ENCODE measurements around the gene FAAP100.

The FAAP100 gene

GRCh38 chr17:81549826-81550225 is 2.3 kb downstream of the FAAP100 start:
- peaks cover 53% of the 10 kb centered on the region for H3K36me3 ChIP-seq (ENCODE audit: insufficient read depth, low read depth, low read length)
- H3K9me3 ChIP-seq (ENCODE audit: insufficient read depth, low read depth, low read length) = no peaks in the 10 kb centered on the region

GRCh38 chr17:81549031-81549557 is 3.1 kb downstream of the FAAP100 start:
- Histone ChIP-seq H3K4me1 (ENCODE audit: insufficient read depth, low read length) (peaks cover 6% of the 10 kb centered on the region; the same call in 1 of the 2 replicates), H3K36me3 (ENCODE audit: insufficient read depth, low read depth, low read length) (peaks cover 58% of the 10 kb centered on the region)

More at GRCh38 chr17:81549826-81550225, 2.3 kb downstream of the FAAP100 start:
- Histone ChIP-seq H3K4me3 (ENCODE audit: low read length) (no peak overlapping the region), H3K4me1 (ENCODE audit: insufficient read depth, low read length) (peaks cover 6% of the 10 kb centered on the region; the same call in 1 of the 2 replicates), H3K27me3 (ENCODE audit: insufficient read depth, low read length) (no peaks in the 10 kb centered on the region), H3K27ac (ENCODE audit: low read length) (no peak overlapping the region), H3K9ac (ENCODE audit: low read depth, low read length) (no peak overlapping the region)

GRCh38 chr17:81547614-81547982 is 4.6 kb downstream of the FAAP100 start:
- no peaks in the 10 kb centered on the region for H3K27me3 ChIP-seq (ENCODE audit: insufficient read depth, low read length)
- H3K4me3 ChIP-seq (ENCODE audit: low read length) = no peak overlapping the region
- H3K9me3 ChIP-seq (ENCODE audit: insufficient read depth, low read depth, low read length) = no peaks in the 10 kb centered on the region
- H3K9ac ChIP-seq (ENCODE audit: low read depth, low read length) = no peak overlapping the region
- H3K27ac ChIP-seq (ENCODE audit: low read length) = no peak overlapping the region
- H3K4me1 ChIP-seq (ENCODE audit: insufficient read depth, low read length) = no peaks in the 10 kb centered on the region
- H3K36me3 ChIP-seq (ENCODE audit: insufficient read depth, low read depth, low read length) = peaks cover 73% of the 10 kb centered on the region

More at GRCh38 chr17:81549031-81549557, 3.1 kb downstream of the FAAP100 start:
- H3K27me3 ChIP-seq (ENCODE audit: insufficient read depth, low read length) = no peaks in the 10 kb centered on the region
- no peak overlapping the region for H3K27ac ChIP-seq (ENCODE audit: low read length)
- no peak overlapping the region for H3K4me3 ChIP-seq (ENCODE audit: low read length)
- no peaks in the 10 kb centered on the region for H3K9me3 ChIP-seq (ENCODE audit: insufficient read depth, low read depth, low read length)
- H3K9ac ChIP-seq (ENCODE audit: low read depth, low read length) = no peak overlapping the region

- no peak overlapping the region for H3K4me3 ChIP-seq (ENCODE audit: low read length)
- peaks cover 74% of the 10 kb centered on the region for H3K36me3 ChIP-seq (ENCODE audit: insufficient read depth, low read depth, low read length)
- H3K27ac ChIP-seq (ENCODE audit: low read length) = no peak overlapping the region
Observed at GRCh38 chr17:81546906-81547613, 5.1 kb downstream of the FAAP100 start.

GRCh38 chr17:81545160-81545949 is 6.8 kb downstream of the FAAP100 start:
- H3K27ac ChIP-seq (ENCODE audit: low read length) = no peak overlapping the region
- H3K9ac ChIP-seq (ENCODE audit: low read depth, low read length) = no peak overlapping the region
- peaks cover 72% of the 10 kb centered on the region for H3K36me3 ChIP-seq (ENCODE audit: insufficient read depth, low read depth, low read length)

More at GRCh38 chr17:81546906-81547613, 5.1 kb downstream of the FAAP100 start:
- Histone ChIP-seq H3K9me3 (ENCODE audit: insufficient read depth, low read depth, low read length) (no peaks in the 10 kb centered on the region), H3K27me3 (ENCODE audit: insufficient read depth, low read length) (no peaks in the 10 kb centered on the region), H3K9ac (ENCODE audit: low read depth, low read length) (no peak overlapping the region), H3K4me1 (ENCODE audit: insufficient read depth, low read length) (no peaks in the 10 kb centered on the region)

GRCh38 chr17:81544281-81544974 is 7.7 kb downstream of the FAAP100 start:
- no peak overlapping the region for H3K9ac ChIP-seq (ENCODE audit: low read depth, low read length)
- no peaks in the 10 kb centered on the region for H3K9me3 ChIP-seq (ENCODE audit: insufficient read depth, low read depth, low read length)
- H3K4me1 ChIP-seq (ENCODE audit: insufficient read depth, low read length) = no peaks in the 10 kb centered on the region
- peaks cover 69% of the 10 kb centered on the region for H3K36me3 ChIP-seq (ENCODE audit: insufficient read depth, low read depth, low read length)
- H3K4me3 ChIP-seq (ENCODE audit: low read length) = no peak overlapping the region
- no peaks in the 10 kb centered on the region for H3K27me3 ChIP-seq (ENCODE audit: insufficient read depth, low read length)
- H3K27ac ChIP-seq (ENCODE audit: low read length) = no peak overlapping the region

More at GRCh38 chr17:81545160-81545949, 6.8 kb downstream of the FAAP100 start:
- Histone ChIP-seq H3K4me3 (ENCODE audit: low read length) (no peak overlapping the region), H3K9me3 (ENCODE audit: insufficient read depth, low read depth, low read length) (no peaks in the 10 kb centered on the region), H3K4me1 (ENCODE audit: insufficient read depth, low read length) (no peaks in the 10 kb centered on the region), H3K27me3 (ENCODE audit: insufficient read depth, low read length) (no peaks in the 10 kb centered on the region)

GRCh38 chr17:81543756-81544155 is 8.4 kb downstream of the FAAP100 start:
- Histone ChIP-seq H3K27ac (ENCODE audit: low read length) (no peak overlapping the region), H3K4me1 (ENCODE audit: insufficient read depth, low read length) (no peaks in the 10 kb centered on the region), H3K27me3 (ENCODE audit: insufficient read depth, low read length) (no peaks in the 10 kb centered on the region), H3K4me3 (ENCODE audit: low read length) (no peak overlapping the region), H3K9me3 (ENCODE audit: insufficient read depth, low read depth, low read length) (no peaks in the 10 kb centered on the region), H3K36me3 (ENCODE audit: insufficient read depth, low read depth, low read length) (peaks cover 63% of the 10 kb centered on the region), H3K9ac (ENCODE audit: low read depth, low read length) (no peak overlapping the region)

- H3K4me1 ChIP-seq (ENCODE audit: insufficient read depth, low read length) = no peaks in the 10 kb centered on the region
- H3K27ac ChIP-seq (ENCODE audit: low read length) = no peak overlapping the region
- no peak overlapping the region for H3K9ac ChIP-seq (ENCODE audit: low read depth, low read length)
- H3K27me3 ChIP-seq (ENCODE audit: insufficient read depth, low read length) = no peaks in the 10 kb centered on the region
- H3K9me3 ChIP-seq (ENCODE audit: insufficient read depth, low read depth, low read length) = no peaks in the 10 kb centered on the region
- H3K4me3 ChIP-seq (ENCODE audit: low read length) = no peak overlapping the region
- peaks cover 61% of the 10 kb centered on the region for H3K36me3 ChIP-seq (ENCODE audit: insufficient read depth, low read depth, low read length)
Observed at GRCh38 chr17:81543339-81543675, 8.8 kb downstream of the FAAP100 start.

- Histone ChIP-seq H3K27me3 (ENCODE audit: insufficient read depth, low read length) (no peaks in the 10 kb centered on the region), H3K36me3 (ENCODE audit: insufficient read depth, low read depth, low read length) (peaks cover 55% of the 10 kb centered on the region), H3K9me3 (ENCODE audit: insufficient read depth, low read depth, low read length) (no peaks in the 10 kb centered on the region), H3K27ac (ENCODE audit: low read length) (no peak overlapping the region), H3K4me3 (ENCODE audit: low read length) (no peak overlapping the region), H3K4me1 (ENCODE audit: insufficient read depth, low read length) (no peaks in the 10 kb centered on the region), H3K9ac (ENCODE audit: low read depth, low read length) (no peak overlapping the region)
Observed at GRCh38 chr17:81542431-81543338, 9.5 kb downstream of the FAAP100 start.

DNA sequence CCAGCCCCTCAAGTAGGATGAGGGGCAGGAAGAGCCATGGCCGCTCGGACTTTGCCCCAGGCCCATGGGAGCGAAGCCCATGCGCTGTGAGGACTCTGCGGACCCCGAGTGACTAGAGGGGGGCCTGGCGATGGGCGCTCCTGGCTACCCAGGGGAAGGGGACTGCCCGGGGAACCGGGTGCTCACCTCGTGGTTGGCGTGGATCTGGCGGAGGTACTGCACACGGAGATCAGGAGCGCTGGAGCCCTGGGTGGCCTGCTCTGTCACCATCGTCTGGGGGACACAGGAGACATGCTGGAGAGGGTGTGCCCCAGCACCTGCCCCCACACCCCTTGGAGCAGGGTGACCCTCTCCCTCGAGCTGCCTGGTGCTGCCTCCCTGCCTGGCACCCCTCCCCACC is 11.0 kb downstream of the FAAP100 start:
- Histone ChIP-seq H3K27me3 (ENCODE audit: insufficient read depth, low read length) (peaks cover 10% of the 10 kb centered on the region), H3K9me3 (ENCODE audit: insufficient read depth, low read depth, low read length) (no peaks in the 10 kb centered on the region), H3K4me1 (ENCODE audit: insufficient read depth, low read length) (no peaks in the 10 kb centered on the region), H3K9ac (ENCODE audit: low read depth, low read length) (no peak overlapping the region), H3K36me3 (ENCODE audit: insufficient read depth, low read depth, low read length) (peaks cover 39% of the 10 kb centered on the region), H3K4me3 (ENCODE audit: low read length) (no peak overlapping the region), H3K27ac (ENCODE audit: low read length) (no peak overlapping the region)

- no peak overlapping the region for H3K4me3 ChIP-seq (ENCODE audit: low read length)
- no peak overlapping the region for H3K9ac ChIP-seq (ENCODE audit: low read depth, low read length)
- H3K27me3 ChIP-seq (ENCODE audit: insufficient read depth, low read length) = peaks cover 14% of the 10 kb centered on the region
- peaks cover 35% of the 10 kb centered on the region for H3K36me3 ChIP-seq (ENCODE audit: insufficient read depth, low read depth, low read length)
- no peaks in the 10 kb centered on the region for H3K4me1 ChIP-seq (ENCODE audit: insufficient read depth, low read length)
- no peaks in the 10 kb centered on the region for H3K9me3 ChIP-seq (ENCODE audit: insufficient read depth, low read depth, low read length)
- H3K27ac ChIP-seq (ENCODE audit: low read length) = no peak overlapping the region
Observed at GRCh38 chr17:81540676-81541027, 11.5 kb downstream of the FAAP100 start.
